ENCODE data around the gene SAMHD1. TPM values are rescaled to one million over a fixed set of nuclear protein-coding genes. Genes with fewer than 3 reads are reported as not detected.
"Not testable (repeated sequence)": the region's sequence is repeated elsewhere in the genome, so short reads cannot be mapped to it uniquely, and the experiment has no call there.

The SAMHD1 gene
- total RNA-seq, 2 donors from 2014 or later = 24.0 to 35.6 TPM

- Histone ChIP-seq H3K9me3 (no peaks in the 10 kb centered on the region), H3K9ac (ENCODE audit: low read depth in 2 of 2, low read length in 2 of 2) (peak overlapping the region; percentile 88 to 94), H3K4me3 (peak overlapping the region; percentile 99), H3K27me3 (no peaks in the 10 kb centered on the region), H3K4me1 (no peaks in the 10 kb centered on the region), H3K36me3 (no peaks in the 10 kb centered on the region), H3K27ac (peak overlapping the region; percentile 90)
- no peak for TF ChIP-seq CTCF (IDR thresholded peaks at IDR 0.05)
- peak; percentile 45 for DNase-seq
- intact Hi-C loops (cut with DNase I) = no loop called here
These were observed 902 bp downstream of the SAMHD1 start for GRCh38 chr20:36950414-36951197.

- no peaks in the 10 kb centered on the region for H3K27me3 ChIP-seq
- peak overlapping the region; percentile 57 for H3K27ac ChIP-seq
- no peaks in the 10 kb centered on the region for H3K36me3 ChIP-seq
- H3K9ac ChIP-seq (ENCODE audit: low read depth in 2 of 2, low read length in 2 of 2) = no peak overlapping the region
- intact Hi-C loops (cut with DNase I) = no loop called here
- H3K9me3 ChIP-seq = no peaks in the 10 kb centered on the region
- TF ChIP-seq CTCF (IDR thresholded peaks at IDR 0.05) = no peak
- H3K4me3 ChIP-seq = no peak overlapping the region
- DNase-seq = no peak
- H3K4me1 ChIP-seq = peaks cover 2% of the 10 kb centered on the region
These were observed 10.1 kb downstream of the SAMHD1 start for GRCh38 chr20:36941401-36941835.

- no peak for TF ChIP-seq CTCF (IDR thresholded peaks at IDR 0.05)
- Histone ChIP-seq H3K4me1 (no peaks in the 10 kb centered on the region), H3K27ac (no peak overlapping the region), H3K36me3 (no peaks in the 10 kb centered on the region), H3K9me3 (no peaks in the 10 kb centered on the region), H3K27me3 (no peaks in the 10 kb centered on the region), H3K9ac (ENCODE audit: low read depth in 2 of 2, low read length in 2 of 2) (no peak overlapping the region), H3K4me3 (no peak overlapping the region)
- intact Hi-C loops (cut with DNase I) = no loop called here
- DNase-seq = no peak
These were observed 14.1 kb downstream of the SAMHD1 start for GRCh38 chr20:36937402-36937770.

GRCh38 chr20:36936761-36937401 is 14.6 kb downstream of the SAMHD1 start:
- H3K36me3 ChIP-seq; H3K4me3 ChIP-seq; H3K27ac ChIP-seq; H3K27me3 ChIP-seq; H3K9ac ChIP-seq (ENCODE audit: low read depth in 2 of 2, low read length in 2 of 2); H3K9me3 ChIP-seq; H3K4me1 ChIP-seq; intact Hi-C loops (cut with DNase I); DNase-seq: not testable (repeated sequence)

- no peak for TF ChIP-seq CTCF (IDR thresholded peaks at IDR 0.05)
- Histone ChIP-seq H3K36me3 (no peaks in the 10 kb centered on the region), H3K27ac (no peak overlapping the region), H3K4me1 (no peaks in the 10 kb centered on the region), H3K9ac (ENCODE audit: low read depth in 2 of 2, low read length in 2 of 2) (no peak overlapping the region), H3K27me3 (no peaks in the 10 kb centered on the region), H3K9me3 (no peaks in the 10 kb centered on the region), H3K4me3 (no peak overlapping the region)
- intact Hi-C loops (cut with DNase I) = no loop called here
- DNase-seq = no peak
These were observed 15.2 kb downstream of the SAMHD1 start for GRCh38 chr20:36936341-36936740.

- DNase-seq; H3K9ac ChIP-seq (ENCODE audit: low read depth in 2 of 2, low read length in 2 of 2); H3K27ac ChIP-seq; H3K27me3 ChIP-seq; intact Hi-C loops (cut with DNase I); H3K4me1 ChIP-seq; H3K9me3 ChIP-seq; H3K4me3 ChIP-seq; H3K36me3 ChIP-seq: not testable (repeated sequence)
These were observed 17.9 kb downstream of the SAMHD1 start for GRCh38 chr20:36933571-36933970.
